Mucosa of stomach (tissue), 1 donor: ENCODE measurements around the gene LTC4S.
"Not testable (repeated sequence)": the region's sequence is repeated elsewhere in the genome, so short reads cannot be mapped to it uniquely, and the experiment has no call there.

Experiments
- H3K27me3 ChIP-seq: one replicate; pipeline ENCODE4 v1.7.0; 2013; ENCODE audit warnings: mild to moderate bottlenecking, low read length; ENCODE audit not compliant: control insufficient read depth, insufficient read depth
- H3K36me3 ChIP-seq: one replicate; pipeline ENCODE4 v1.7.0; 2013; ENCODE audit warnings: low read length; ENCODE audit not compliant: control insufficient read depth, insufficient read depth
- H3K4me1 ChIP-seq: one replicate; pipeline ENCODE4 v1.7.0; 2013; ENCODE audit warnings: mild to moderate bottlenecking, low read length; ENCODE audit not compliant: control insufficient read depth, insufficient read depth
- H3K4me3 ChIP-seq: one replicate; pipeline ENCODE4 v1.7.0; 2013; ENCODE audit warnings: low read length
- H3K9ac ChIP-seq: one replicate; pipeline ENCODE4 v1.7.0; 2013; ENCODE audit warnings: mild to moderate bottlenecking, low read length, moderate library complexity
- H3K9me3 ChIP-seq: one replicate; pipeline ENCODE4 v1.7.0; 2013; ENCODE audit warnings: mild to moderate bottlenecking, low read length, moderate library complexity; ENCODE audit not compliant: control insufficient read depth
- donor health status: Pancreatic carcinoma.

The LTC4S gene

GRCh38 chr5:179828756-179829421 lies 35.1 kb downstream of the LTC4S start:
- no peak overlapping the region for H3K4me3 ChIP-seq
- peaks cover 17% of the 10 kb centered on the region for H3K4me1 ChIP-seq
- H3K9ac ChIP-seq, result peak overlapping the region; percentile 14
- H3K27me3 ChIP-seq, result no peaks in the 10 kb centered on the region
- peaks cover 44% of the 10 kb centered on the region for H3K36me3 ChIP-seq
- H3K9me3 ChIP-seq, result no peaks in the 10 kb centered on the region

GRCh38 chr5:179829732-179830435 lies 36.1 kb downstream of the LTC4S start:
- H3K4me1 ChIP-seq, result peaks cover 7% of the 10 kb centered on the region
- H3K27me3 ChIP-seq, result no peaks in the 10 kb centered on the region
- H3K36me3 ChIP-seq, result peaks cover 45% of the 10 kb centered on the region
- H3K9me3 ChIP-seq, result no peaks in the 10 kb centered on the region
- H3K9ac ChIP-seq, result no peak overlapping the region
- H3K4me3 ChIP-seq, result no peak overlapping the region

- Histone ChIP-seq H3K27me3 (no peaks in the 10 kb centered on the region), H3K36me3 (peaks cover 39% of the 10 kb centered on the region), H3K9me3 (no peaks in the 10 kb centered on the region), H3K4me1 (peaks cover under 1% of the 10 kb centered on the region), H3K4me3 (no peak overlapping the region), H3K9ac (no peak overlapping the region)
These were observed 37.2 kb downstream of the LTC4S start for GRCh38 chr5:179830818-179831468.

GRCh38 chr5:179832039-179832745 lies 38.4 kb downstream of the LTC4S start:
- Histone ChIP-seq H3K36me3 (peaks cover 43% of the 10 kb centered on the region), H3K4me3 (no peak overlapping the region), H3K9me3 (no peaks in the 10 kb centered on the region), H3K9ac (no peak overlapping the region), H3K4me1 (peaks cover 13% of the 10 kb centered on the region), H3K27me3 (no peaks in the 10 kb centered on the region)

DNA sequence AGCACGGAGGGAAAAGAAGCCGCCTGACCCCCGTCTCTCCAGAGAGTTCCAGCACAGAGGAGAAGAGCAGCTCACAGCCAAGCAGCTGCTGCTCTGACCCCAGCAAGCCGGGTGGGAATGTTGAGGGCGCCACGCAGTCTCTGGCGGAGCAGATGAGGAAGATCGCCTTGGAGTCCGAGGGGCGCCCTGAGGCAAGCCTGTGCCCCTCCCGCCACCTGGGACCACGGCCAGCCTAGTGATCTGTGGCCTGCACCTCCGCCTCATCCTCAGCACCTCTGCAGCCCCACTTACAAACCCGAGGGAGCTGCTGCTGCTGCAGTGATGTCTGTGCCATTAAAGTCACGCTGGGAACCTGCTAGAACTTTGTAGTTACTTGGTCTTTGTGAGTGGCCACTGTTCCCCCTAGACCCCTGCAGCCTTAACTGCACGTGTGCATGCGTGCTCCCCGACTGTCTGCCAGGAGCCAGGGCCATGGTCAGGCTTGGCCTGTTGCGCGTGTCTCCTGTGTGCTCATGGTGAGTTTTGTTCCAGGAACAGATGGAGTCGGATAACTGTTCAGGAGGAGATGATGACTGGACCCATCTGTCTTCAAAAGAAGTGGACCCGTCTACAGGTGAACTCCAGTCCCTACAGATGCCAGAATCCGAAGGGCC lies 39.4 kb downstream of the LTC4S start:
- H3K27me3 ChIP-seq, result no peaks in the 10 kb centered on the region
- peaks cover 16% of the 10 kb centered on the region for H3K4me1 ChIP-seq
- H3K9ac ChIP-seq, result no peak overlapping the region
- H3K9me3 ChIP-seq, result no peaks in the 10 kb centered on the region
- peaks cover 53% of the 10 kb centered on the region for H3K36me3 ChIP-seq
- no peak overlapping the region for H3K4me3 ChIP-seq

- no peak overlapping the region for H3K4me3 ChIP-seq
- no peak overlapping the region for H3K9ac ChIP-seq
- H3K9me3 ChIP-seq, result no peaks in the 10 kb centered on the region
- no peaks in the 10 kb centered on the region for H3K27me3 ChIP-seq
- peaks cover 52% of the 10 kb centered on the region for H3K36me3 ChIP-seq
- H3K4me1 ChIP-seq, result peaks cover 16% of the 10 kb centered on the region
These were observed 39.9 kb downstream of the LTC4S start for GRCh38 chr5:179833709-179834070.

DNA sequence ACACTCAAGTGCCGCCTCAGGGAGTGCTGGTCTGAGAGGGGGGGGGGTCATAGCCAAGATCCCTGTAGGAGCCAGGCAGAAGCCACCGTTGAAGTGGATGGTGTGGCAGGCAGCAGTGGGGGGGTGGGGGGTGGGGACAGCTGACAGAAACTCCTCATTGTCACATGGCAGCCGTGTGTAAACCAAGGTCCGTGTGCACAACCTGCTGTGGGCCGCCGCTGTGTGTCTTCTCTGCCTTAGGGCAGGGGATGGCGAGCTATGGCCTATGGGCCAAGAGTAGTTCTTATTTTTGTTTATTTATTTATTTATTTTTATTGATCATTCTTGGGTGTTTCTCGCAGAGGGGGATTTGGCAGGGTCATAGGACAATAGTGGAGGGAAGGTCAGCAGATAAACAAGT lies 40.3 kb downstream of the LTC4S start:
- no peak overlapping the region for H3K9ac ChIP-seq
- peaks cover 16% of the 10 kb centered on the region for H3K4me1 ChIP-seq
- H3K9me3 ChIP-seq, result no peaks in the 10 kb centered on the region
- H3K27me3 ChIP-seq, result no peaks in the 10 kb centered on the region
- peaks cover 49% of the 10 kb centered on the region for H3K36me3 ChIP-seq
- H3K4me3 ChIP-seq, result no peak overlapping the region

DNA sequence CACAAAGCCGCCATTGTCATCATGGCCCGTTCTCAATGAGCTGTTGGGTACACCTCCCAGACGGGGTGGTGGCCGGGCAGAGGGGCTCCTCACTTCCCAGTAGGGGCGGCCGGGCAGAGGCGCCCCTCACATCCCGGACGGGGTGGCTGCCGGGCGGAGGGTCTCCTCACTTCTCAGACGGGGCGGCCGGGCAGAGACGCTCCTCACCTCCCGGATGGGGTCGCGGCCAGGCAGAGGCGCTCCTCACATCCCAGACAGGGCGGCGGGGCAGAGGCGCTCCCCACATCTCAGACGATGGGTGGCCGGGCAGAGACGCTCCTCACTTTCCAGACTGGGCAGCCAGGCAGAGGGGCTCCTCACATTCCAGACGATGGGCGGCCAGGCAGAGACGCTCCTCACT lies 41.1 kb downstream of the LTC4S start:
- Histone ChIP-seq H3K36me3 (peaks cover 45% of the 10 kb centered on the region), H3K4me1 (peaks cover 16% of the 10 kb centered on the region)

GRCh38 chr5:179836225-179837019 lies 42.6 kb downstream of the LTC4S start:
- no peak overlapping the region for H3K9ac ChIP-seq
- peaks cover 37% of the 10 kb centered on the region for H3K36me3 ChIP-seq
- no peaks in the 10 kb centered on the region for H3K27me3 ChIP-seq
- peaks cover 16% of the 10 kb centered on the region for H3K4me1 ChIP-seq
- no peaks in the 10 kb centered on the region for H3K9me3 ChIP-seq
- no peak overlapping the region for H3K4me3 ChIP-seq

More for the DNA sequence above, 41.1 kb downstream of the LTC4S start:
- H3K9ac ChIP-seq, H3K9me3 ChIP-seq, H3K4me3 ChIP-seq, H3K27me3 ChIP-seq: not testable (repeated sequence)

- Histone ChIP-seq H3K27me3 (no peaks in the 10 kb centered on the region), H3K36me3 (peaks cover 30% of the 10 kb centered on the region), H3K9me3 (no peaks in the 10 kb centered on the region), H3K9ac (no peak overlapping the region), H3K4me3 (no peak overlapping the region), H3K4me1 (peaks cover 16% of the 10 kb centered on the region)
These were observed 43.6 kb downstream of the LTC4S start for GRCh38 chr5:179837076-179838011.
